WTC11 (cell line): ENCODE results near the gene JMJD7.

ENCODE experiments used
- AR ChIP-seq: fragments of 250-450 bp; sonication (Bioruptor Pico); IDR thresholded peaks from 2 replicates; pipeline ENCODE4 v1.9.0; 2021; ENCODE audit warnings: mild to moderate bottlenecking
- CTCF ChIP-seq: fragments of 200-600 bp; IDR thresholded peaks from 2 replicates; pipeline ENCODE4 v1.8.0; 2022; ENCODE audit warnings: antibody characterized with exemption
- E2F1 ChIP-seq: sonication (generic); formaldehyde crosslinking; IDR thresholded peaks from 2 replicates; pipeline ENCODE4 v1.8.0; 2022; ENCODE audit warnings: mild to moderate bottlenecking, missing genetic modification reagents
- ESRRA ChIP-seq: sonication (generic); formaldehyde crosslinking; IDR thresholded peaks from 2 replicates; pipeline ENCODE4 v1.8.1; 2022; ENCODE audit warnings: mild to moderate bottlenecking, missing genetic modification reagents, borderline replicate concordance
- MXD4 ChIP-seq: fragments of 250-450 bp; sonication (Bioruptor Pico); IDR thresholded peaks from 2 replicates; pipeline ENCODE4 v1.8.0; 2021; ENCODE audit warnings: mild to moderate bottlenecking, moderate library complexity, borderline replicate concordance
- MYBL2 ChIP-seq: sonication (generic); formaldehyde crosslinking; IDR thresholded peaks from 2 replicates; pipeline ENCODE4 v1.8.1; 2023; ENCODE audit warnings: mild to moderate bottlenecking, moderate library complexity, missing genetic modification reagents
- SP1 ChIP-seq: sonication (generic); formaldehyde crosslinking; conservative IDR thresholded peaks from 2 replicates; pipeline ENCODE4 v1.8.1; 2022; ENCODE audit warnings: missing genetic modification reagents
- USF2 ChIP-seq: sonication (generic); formaldehyde crosslinking; IDR thresholded peaks from 2 replicates; pipeline ENCODE4 v1.8.1; 2023; ENCODE audit warnings: mild to moderate bottlenecking, missing genetic modification reagents, moderate library complexity
- ZNF121 ChIP-seq: sonication (generic); formaldehyde crosslinking; IDR thresholded peaks from 2 replicates; pipeline ENCODE4 v1.8.0; 2023; ENCODE audit warnings: missing genetic modification reagents

GRCh38 chr15:41817781-41818180 lies 10.1 kb upstream of the JMJD7 start:
- TF ChIP-seq ESRRA (no peak), AR (no peak), MXD4 (no peak), ZNF121 (CRISPR knock-in tag) (no peak), CTCF (no peak), MYBL2 (no peak), E2F1 (CRISPR knock-in tag) (no peak), USF2 (no peak), SP1 (CRISPR knock-in tag) (no peak)
